ENCODE results near the gene SMCO1. TPM values are rescaled to one million over a fixed set of nuclear protein-coding genes. Genes with fewer than 3 reads are reported as not detected.

The SMCO1 gene
- polyA plus RNA-seq, 2 of the 4 experiments (the other 2 are of a cell fraction), result not detected

GRCh38 chr3:196555295-196555694, 40.1 kb upstream of the SMCO1 start:
- DNase-seq (ENCODE audit: low read depth in 1 of 2, low spot score in 1 of 2) (no peak), FAIRE-seq (no peak), ATAC-seq (no peak)
- no peak overlapping the region for H3K4me2 ChIP-seq
- no peaks in the 10 kb centered on the region for H3K4me1 ChIP-seq
- peaks cover 1% of the 10 kb centered on the region; the same call in 1 of the 3 replicates for H3K9me3 ChIP-seq
- ChIA-PET POLR2A (no interaction called here), CTCF (interaction anchor here (0.6 to 3.7 kb wide), 4 partner anchors 12 to 29 kb away, joined by 4 to 18 read pairs (median 6); partner anchors contain the start of genes FBXO45 and WDR53)
- 92% methylated on average over 3 of the region's 3 CpGs for WGBS (ENCODE audit: missing lambda C conversion rate)
- TF ChIP-seq RFX5 (IDR thresholded peaks at IDR 0.05), result no peak
- no peak for TF ChIP-seq SMC3 (IDR thresholded peaks at IDR 0.05)
- TF ChIP-seq TP53 (CRISPR knock-in tag; IDR thresholded peaks at IDR 0.05), result no peak
- no peak for TF ChIP-seq CHD2 (IDR thresholded peaks at IDR 0.05; ENCODE audit: low read length, partially characterized antibody)
- TF ChIP-seq FOSL2 (IDR thresholded peaks at IDR 0.05), result no peak
- TF ChIP-seq FOSL2 (CRISPR knock-in tag; IDR thresholded peaks at IDR 0.05), result no peak
- TF ChIP-seq, protein P1, sequence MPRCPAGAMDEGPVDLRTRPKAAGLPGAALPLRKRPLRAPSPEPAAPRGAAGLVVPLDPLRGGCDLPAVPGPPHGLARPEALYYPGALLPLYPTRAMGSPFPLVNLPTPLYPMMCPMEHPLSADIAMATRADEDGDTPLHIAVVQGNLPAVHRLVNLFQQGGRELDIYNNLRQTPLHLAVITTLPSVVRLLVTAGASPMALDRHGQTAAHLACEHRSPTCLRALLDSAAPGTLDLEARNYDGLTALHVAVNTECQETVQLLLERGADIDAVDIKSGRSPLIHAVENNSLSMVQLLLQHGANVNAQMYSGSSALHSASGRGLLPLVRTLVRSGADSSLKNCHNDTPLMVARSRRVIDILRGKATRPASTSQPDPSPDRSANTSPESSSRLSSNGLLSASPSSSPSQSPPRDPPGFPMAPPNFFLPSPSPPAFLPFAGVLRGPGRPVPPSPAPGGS (IDR thresholded peaks at IDR 0.05), result no peak
- no peak for TF ChIP-seq GATA3 (IDR thresholded peaks at IDR 0.05; ENCODE audit: borderline replicate concordance)
- TF ChIP-seq NR3C1 (IDR thresholded peaks at IDR 0.05), result no peak
- no peak for TF ChIP-seq NFE2L2 (conservative IDR thresholded peaks at IDR 0.05; ENCODE audit: low read length)
- no peak overlapping the region for H3K4me3 ChIP-seq
- H3K27ac ChIP-seq, result no peak overlapping the region

- no peak overlapping the region for H3K4me3 ChIP-seq
- H3K4me2 ChIP-seq, result no peak overlapping the region
- CTCF ChIA-PET, result interaction anchor here (0.5 to 3.7 kb wide), 4 partner anchors 13 to 484 kb away, joined by 3 to 18 read pairs (median 6); partner anchors contain the start of genes FBXO45 and WDR53
- no peak for FAIRE-seq
- H3K9me3 ChIP-seq, result peaks cover 11% of the 10 kb centered on the region; the same call in 2 of the 3 replicates
- H3K4me1 ChIP-seq, result no peaks in the 10 kb centered on the region
- TF ChIP-seq HMGXB4 (CRISPR knock-in tag; IDR thresholded peaks at IDR 0.05; ENCODE audit: borderline replicate concordance) (no peak), POLR2AphosphoS2 (conservative IDR thresholded peaks at IDR 0.05; ENCODE audit: low read length) (no peak), ELK1 (IDR thresholded peaks at IDR 0.05; ENCODE audit: low read depth, low read length) (no peak), POLR2A (IDR thresholded peaks at IDR 0.05; ENCODE audit: low read length) (no peak), FOSL2 (IDR thresholded peaks at IDR 0.05) (no peak), FOSL2 (CRISPR knock-in tag; IDR thresholded peaks at IDR 0.05) (no peak), JUN (IDR thresholded peaks at IDR 0.05) (no peak), RNF2 (IDR thresholded peaks at IDR 0.05; ENCODE audit: borderline replicate concordance, low read depth) (no peak), EHMT2 (IDR thresholded peaks at IDR 0.05; ENCODE audit: low read depth) (no peak)
- no peak overlapping the region for H3K27ac ChIP-seq
- ATAC-seq, result no peak
- DNase-seq (ENCODE audit: low read depth in 1 of 2, low spot score in 1 of 2), result no peak
- POLR2A ChIA-PET, result no interaction called here
- WGBS (ENCODE audit: missing lambda C conversion rate), result 79% methylated on average over 3 of the region's 3 CpGs
Observed at GRCh38 chr3:196554205-196554604, 39.1 kb upstream of the SMCO1 start.

DNA sequence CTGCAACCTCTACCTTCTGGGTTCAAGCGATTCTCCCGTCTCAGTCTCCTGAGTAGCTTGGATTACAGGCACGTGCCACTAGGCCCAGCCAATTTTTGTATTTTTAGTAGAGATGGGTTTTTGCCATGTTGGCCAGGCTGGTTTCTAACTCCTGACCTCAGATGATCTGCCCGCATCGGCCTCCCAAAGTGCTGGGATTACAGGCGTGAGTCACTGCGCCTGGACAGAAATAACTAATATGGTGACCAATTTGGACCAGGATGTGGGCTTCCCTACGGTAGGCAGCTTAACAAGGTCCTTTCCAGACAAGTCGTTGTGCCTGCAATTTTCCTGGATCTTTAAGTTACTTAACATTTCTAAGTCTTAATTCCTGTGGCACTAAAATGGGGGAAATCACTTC, 38.4 kb upstream of the SMCO1 start:
- POLR2A ChIA-PET, result no interaction called here
- no peak for ATAC-seq
- H3K4me2 ChIP-seq, result no peak overlapping the region
- no peak for FAIRE-seq
- TF ChIP-seq RCOR1 (IDR thresholded peaks at IDR 0.05; ENCODE audit: low read depth, low read length) (no peak), EP300 (IDR thresholded peaks at IDR 0.05) (no peak), GATA3 (IDR thresholded peaks at IDR 0.05; ENCODE audit: borderline replicate concordance) (no peak), TP53 (CRISPR knock-in tag; IDR thresholded peaks at IDR 0.05) (no peak)
- H3K9me3 ChIP-seq, result peaks cover 13% of the 10 kb centered on the region; the same call in 2 of the 3 replicates
- WGBS (ENCODE audit: missing lambda C conversion rate), result 89% methylated on average over 9 of the region's 9 CpGs
- H3K4me3 ChIP-seq, result no peak overlapping the region
- CTCF ChIA-PET, result interaction anchor here (0.5 to 3.7 kb wide), 2 partner anchors 25 to 483 kb away, joined by 3 to 18 read pairs; no protein-coding TSS in a partner anchor
- DNase-seq (ENCODE audit: low read depth in 1 of 2, low spot score in 1 of 2), result no peak
- no peaks in the 10 kb centered on the region for H3K4me1 ChIP-seq
- H3K27ac ChIP-seq, result no peak overlapping the region
